ENCODE measurements around the gene GAA. TPM values are rescaled to one million over a fixed set of nuclear protein-coding genes. Genes with fewer than 3 reads are reported as not detected.
"Not testable (repeated sequence)": the region's sequence is repeated elsewhere in the genome, so short reads cannot be mapped to it uniquely, and the experiment has no call there.

The GAA gene
- total RNA-seq, 1 donor, result 76.7 TPM

DNA sequence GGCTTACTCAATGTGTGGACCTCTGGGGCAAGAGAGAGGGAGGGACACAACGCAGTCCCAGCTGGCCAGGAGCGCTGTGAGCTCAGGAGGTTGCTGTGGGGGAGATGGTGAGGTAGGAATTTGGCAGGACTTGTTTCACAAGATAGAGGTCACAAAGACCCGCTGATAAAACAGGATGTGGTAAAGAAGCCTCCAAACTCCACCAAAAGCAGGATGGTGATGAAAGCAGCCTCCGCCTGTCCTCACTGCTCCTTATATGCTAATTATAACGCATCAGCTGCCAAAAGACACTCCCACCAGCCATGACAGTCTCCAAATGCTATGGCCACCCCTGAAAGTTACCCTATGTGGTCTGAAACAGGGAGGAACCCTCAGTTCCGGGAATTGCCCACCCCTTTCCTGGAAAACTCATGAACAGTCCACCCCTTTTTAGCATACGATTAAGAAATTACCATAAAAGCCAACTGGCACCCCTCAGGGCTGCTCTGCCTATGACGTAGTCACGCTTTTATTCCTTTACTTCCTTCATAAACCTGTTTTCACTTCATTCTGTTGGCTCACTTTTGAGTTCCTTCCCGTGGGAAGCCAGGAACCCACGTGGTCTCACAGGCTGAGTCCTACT lies 50.8 kb downstream of the GAA start:
- TF ChIP-seq CTCF (IDR thresholded peaks at IDR 0.05; ENCODE audit: extremely low read depth, low read depth, low read length), result no peak
- no peaks in the 10 kb centered on the region for H3K36me3 ChIP-seq (ENCODE audit: insufficient read depth, low read length)
- H3K4me1 ChIP-seq (ENCODE audit: insufficient read depth, low read length), result peaks cover 25% of the 10 kb centered on the region
- peak overlapping the region; percentile 69 for H3K27ac ChIP-seq (ENCODE audit: low read depth, low read length)
- no peak overlapping the region for H3K4me3 ChIP-seq (ENCODE audit: insufficient read depth, low read length)
- no peaks in the 10 kb centered on the region for H3K9me3 ChIP-seq (ENCODE audit: low read depth, low read length)
- peak overlapping the region; percentile 60 for H3K4me2 ChIP-seq (ENCODE audit: insufficient read depth, low read length)
- peaks cover 13% of the 10 kb centered on the region for H3K79me2 ChIP-seq (ENCODE audit: insufficient read depth, low read length)
- no peak for DNase-seq (ENCODE audit: insufficient read length, low spot score, missing footprints)
- peak overlapping the region; percentile 68 for H2AFZ ChIP-seq (ENCODE audit: low read length)
- H4K20me1 ChIP-seq (ENCODE audit: insufficient read depth, low read length), result peaks cover 5% of the 10 kb centered on the region
- no peaks in the 10 kb centered on the region for H3K27me3 ChIP-seq (ENCODE audit: insufficient read depth, low read length)

- H4K20me1 ChIP-seq (ENCODE audit: insufficient read depth, low read length), result peaks cover 5% of the 10 kb centered on the region
These were observed 51.6 kb downstream of the GAA start for GRCh38 chr17:80153004-80153403.

DNA sequence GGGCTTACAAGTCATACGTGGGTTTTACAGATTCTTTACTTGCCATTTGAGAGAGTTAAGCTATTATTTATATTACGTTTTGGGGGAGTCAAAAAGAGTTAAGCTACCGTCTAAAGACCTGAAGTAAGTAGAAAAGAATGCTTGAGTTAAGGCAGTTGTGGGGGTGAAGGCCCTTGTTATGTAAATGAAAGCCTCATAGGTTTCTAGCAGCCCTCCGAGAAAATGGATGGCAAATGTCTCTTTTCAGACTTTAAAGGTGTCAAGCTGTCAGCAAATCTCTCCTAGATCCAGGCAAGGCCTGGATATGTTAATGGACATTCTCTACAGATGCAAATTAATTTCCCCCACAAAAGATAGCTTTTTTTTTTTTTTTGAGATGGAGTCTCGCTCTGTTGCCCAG lies 52.8 kb downstream of the GAA start:
- peaks cover 5% of the 10 kb centered on the region for H4K20me1 ChIP-seq (ENCODE audit: insufficient read depth, low read length)
- H3K4me3 ChIP-seq (ENCODE audit: insufficient read depth, low read length), result no peak overlapping the region
- no peak for TF ChIP-seq CTCF (IDR thresholded peaks at IDR 0.05; ENCODE audit: extremely low read depth, low read depth, low read length)
- peaks cover 19% of the 10 kb centered on the region for H3K4me1 ChIP-seq (ENCODE audit: insufficient read depth, low read length)
- H3K4me2 ChIP-seq (ENCODE audit: insufficient read depth, low read length), result no peak overlapping the region
- no peak for DNase-seq (ENCODE audit: insufficient read length, low spot score, missing footprints)
- no peaks in the 10 kb centered on the region for H3K27me3 ChIP-seq (ENCODE audit: insufficient read depth, low read length)
- no peaks in the 10 kb centered on the region for H3K79me2 ChIP-seq (ENCODE audit: insufficient read depth, low read length)
- no peaks in the 10 kb centered on the region for H3K9me3 ChIP-seq (ENCODE audit: low read depth, low read length)
- no peak overlapping the region for H2AFZ ChIP-seq (ENCODE audit: low read length)
- H3K36me3 ChIP-seq (ENCODE audit: insufficient read depth, low read length), result no peaks in the 10 kb centered on the region
- no peak overlapping the region for H3K27ac ChIP-seq (ENCODE audit: low read depth, low read length)

More at GRCh38 chr17:80153004-80153403, 51.6 kb downstream of the GAA start:
- peaks cover 24% of the 10 kb centered on the region for H3K4me1 ChIP-seq (ENCODE audit: insufficient read depth, low read length)
- DNase-seq (ENCODE audit: insufficient read length, low spot score, missing footprints), result no peak
- H3K9me3 ChIP-seq (ENCODE audit: low read depth, low read length), result no peaks in the 10 kb centered on the region
- no peaks in the 10 kb centered on the region for H3K27me3 ChIP-seq (ENCODE audit: insufficient read depth, low read length)
- no peak overlapping the region for H3K4me3 ChIP-seq (ENCODE audit: insufficient read depth, low read length)
- no peak for TF ChIP-seq CTCF (IDR thresholded peaks at IDR 0.05; ENCODE audit: extremely low read depth, low read depth, low read length)
- no peak overlapping the region for H2AFZ ChIP-seq (ENCODE audit: low read length)
- no peak overlapping the region for H3K4me2 ChIP-seq (ENCODE audit: insufficient read depth, low read length)
- H3K27ac ChIP-seq (ENCODE audit: low read depth, low read length), result no peak overlapping the region
- peaks cover 4% of the 10 kb centered on the region for H3K79me2 ChIP-seq (ENCODE audit: insufficient read depth, low read length)
- H3K36me3 ChIP-seq (ENCODE audit: insufficient read depth, low read length), result no peaks in the 10 kb centered on the region

- not testable (repeated sequence) for DNase-seq (ENCODE audit: insufficient read length, low spot score, missing footprints); H3K79me2 ChIP-seq (ENCODE audit: insufficient read depth, low read length); H4K20me1 ChIP-seq (ENCODE audit: insufficient read depth, low read length); H3K36me3 ChIP-seq (ENCODE audit: insufficient read depth, low read length); H3K4me2 ChIP-seq (ENCODE audit: insufficient read depth, low read length); H2AFZ ChIP-seq (ENCODE audit: low read length); H3K9me3 ChIP-seq (ENCODE audit: low read depth, low read length); H3K27ac ChIP-seq (ENCODE audit: low read depth, low read length); H3K27me3 ChIP-seq (ENCODE audit: insufficient read depth, low read length); H3K4me3 ChIP-seq (ENCODE audit: insufficient read depth, low read length)
- H3K4me1 ChIP-seq (ENCODE audit: insufficient read depth, low read length), result peaks cover 19% of the 10 kb centered on the region
These were observed 54.2 kb downstream of the GAA start for GRCh38 chr17:80155600-80155999.
